Measurements from ENCODE around the gene TASP1.

DNA sequence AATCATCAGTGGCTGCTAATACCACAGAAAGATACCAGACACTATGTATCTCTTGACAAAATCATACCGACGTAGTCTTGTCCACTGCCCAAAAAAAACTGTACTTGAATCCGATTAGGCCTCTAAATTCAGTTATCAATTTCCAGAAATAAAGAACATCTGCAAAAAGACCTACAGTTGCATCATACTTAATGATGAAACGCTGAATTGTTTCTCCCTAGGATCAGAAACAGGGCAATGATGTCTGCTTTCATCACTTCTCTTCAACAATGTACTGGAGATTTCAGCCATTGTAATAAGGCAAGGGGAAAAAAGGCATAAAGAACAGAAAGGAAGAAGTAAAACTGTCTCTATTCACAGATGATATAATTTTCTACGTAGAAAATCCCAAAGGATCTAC lies 152.0 kb downstream of the TASP1 start:
- TF ChIP-seq FOXK2 (IDR thresholded peaks at IDR 0.05) (no peak), SUZ12 (IDR thresholded peaks at IDR 0.05) (no peak), BHLHE40 (IDR thresholded peaks at IDR 0.05; ENCODE audit: borderline replicate concordance) (no peak), L3MBTL2 (conservative IDR thresholded peaks at IDR 0.05) (no peak), ZNF384 (IDR thresholded peaks at IDR 0.05) (no peak), TARDBP (IDR thresholded peaks at IDR 0.05) (no peak), FOXA1 (IDR thresholded peaks at IDR 0.05) (no peak), SP1 (IDR thresholded peaks at IDR 0.05) (no peak), ELF4 (IDR thresholded peaks at IDR 0.05) (no peak), CTBP1 (IDR thresholded peaks at IDR 0.05; ENCODE audit: borderline replicate concordance) (no peak), NFRKB (IDR thresholded peaks at IDR 0.05) (no peak), FOXM1 (IDR thresholded peaks at IDR 0.05; ENCODE audit: borderline replicate concordance) (no peak)
- TF ChIP-seq, protein P1, sequence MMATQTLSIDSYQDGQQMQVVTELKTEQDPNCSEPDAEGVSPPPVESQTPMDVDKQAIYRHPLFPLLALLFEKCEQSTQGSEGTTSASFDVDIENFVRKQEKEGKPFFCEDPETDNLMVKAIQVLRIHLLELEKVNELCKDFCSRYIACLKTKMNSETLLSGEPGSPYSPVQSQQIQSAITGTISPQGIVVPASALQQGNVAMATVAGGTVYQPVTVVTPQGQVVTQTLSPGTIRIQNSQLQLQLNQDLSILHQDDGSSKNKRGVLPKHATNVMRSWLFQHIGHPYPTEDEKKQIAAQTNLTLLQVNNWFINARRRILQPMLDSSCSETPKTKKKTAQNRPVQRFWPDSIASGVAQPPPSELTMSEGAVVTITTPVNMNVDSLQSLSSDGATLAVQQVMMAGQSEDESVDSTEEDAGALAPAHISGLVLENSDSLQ (IDR thresholded peaks at IDR 0.05), result no peak

Data from HEK293T (cell line).